Brain microvascular endothelial cell (primary cell): Measurements from ENCODE around the gene INPP4B.

Experiments
- DNase-seq: peaks from one replicate; pipeline ENCODE4 v3.0.0-alpha.2; 2020
- H3K27ac ChIP-seq: fragments of 250-450 bp; sonication (Bioruptor Pico); 2 replicates; pipeline ENCODE4 v1.5.1; 2020; ENCODE audit warnings: mild to moderate bottlenecking, moderate library complexity
- H3K27me3 ChIP-seq: fragments of 250-450 bp; sonication (Bioruptor Pico); replicated peaks from 2 replicates; pipeline ENCODE4 v1.5.1; 2020; ENCODE audit warnings: mild to moderate bottlenecking
- H3K36me3 ChIP-seq: fragments of 250-450 bp; sonication (Bioruptor Pico); replicated peaks from 2 replicates; pipeline ENCODE4 v1.5.1; 2020; ENCODE audit warnings: mild to moderate bottlenecking
- H3K4me3 ChIP-seq: 2 replicates; pipeline ENCODE4 v1.5.1; 2011; ENCODE audit warnings: low read depth, mild to moderate bottlenecking, control low read depth, low read length, moderate library complexity
- in situ Hi-C: cut with HindIII; loops from 2 replicates; pipeline ENCODE4 v1.10.0; 2017; ENCODE audit warnings: low sequenced_read_pairs, low pct_ligation_motif_present
- TF ChIP-seq, protein P1 (sequence below): IDR thresholded peaks from 2 replicates; pipeline ENCODE4 v1.5.1; 2011; ENCODE audit warnings: low read depth, mild to moderate bottlenecking, moderate library complexity, low read length, control low read depth, inconsistent platforms; ENCODE audit errors: missing control alignments

The INPP4B gene

DNA sequence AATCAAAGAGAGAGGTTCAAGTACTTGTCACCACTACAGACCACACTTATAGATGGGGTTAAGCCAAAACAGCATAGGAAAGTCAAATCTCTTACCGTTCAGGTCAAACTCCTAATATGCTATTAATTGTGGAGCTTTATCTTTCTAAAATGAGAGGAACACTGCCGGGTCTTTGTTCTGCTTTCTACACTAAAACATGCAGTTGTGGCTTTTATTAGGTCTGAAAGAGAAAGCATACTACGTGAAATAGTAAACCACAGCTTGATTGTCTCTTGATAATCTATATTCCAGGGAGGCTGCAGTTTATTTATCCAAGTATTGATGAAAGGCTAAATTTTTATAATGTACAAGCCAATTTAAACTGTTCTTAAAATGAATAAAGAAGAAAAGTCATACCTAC is 12.3 kb upstream of the INPP4B start:
- in situ Hi-C loops = no loop called here
- no peaks in the 10 kb centered on the region for H3K27me3 ChIP-seq
- no peak for DNase-seq
- H3K36me3 ChIP-seq = no peaks in the 10 kb centered on the region
- H3K27ac ChIP-seq = no peak overlapping the region
- H3K4me3 ChIP-seq = no peak overlapping the region
- TF ChIP-seq, protein P1, sequence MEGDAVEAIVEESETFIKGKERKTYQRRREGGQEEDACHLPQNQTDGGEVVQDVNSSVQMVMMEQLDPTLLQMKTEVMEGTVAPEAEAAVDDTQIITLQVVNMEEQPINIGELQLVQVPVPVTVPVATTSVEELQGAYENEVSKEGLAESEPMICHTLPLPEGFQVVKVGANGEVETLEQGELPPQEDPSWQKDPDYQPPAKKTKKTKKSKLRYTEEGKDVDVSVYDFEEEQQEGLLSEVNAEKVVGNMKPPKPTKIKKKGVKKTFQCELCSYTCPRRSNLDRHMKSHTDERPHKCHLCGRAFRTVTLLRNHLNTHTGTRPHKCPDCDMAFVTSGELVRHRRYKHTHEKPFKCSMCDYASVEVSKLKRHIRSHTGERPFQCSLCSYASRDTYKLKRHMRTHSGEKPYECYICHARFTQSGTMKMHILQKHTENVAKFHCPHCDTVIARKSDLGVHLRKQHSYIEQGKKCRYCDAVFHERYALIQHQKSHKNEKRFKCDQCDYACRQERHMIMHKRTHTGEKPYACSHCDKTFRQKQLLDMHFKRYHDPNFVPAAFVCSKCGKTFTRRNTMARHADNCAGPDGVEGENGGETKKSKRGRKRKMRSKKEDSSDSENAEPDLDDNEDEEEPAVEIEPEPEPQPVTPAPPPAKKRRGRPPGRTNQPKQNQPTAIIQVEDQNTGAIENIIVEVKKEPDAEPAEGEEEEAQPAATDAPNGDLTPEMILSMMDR = no peak

DNA sequence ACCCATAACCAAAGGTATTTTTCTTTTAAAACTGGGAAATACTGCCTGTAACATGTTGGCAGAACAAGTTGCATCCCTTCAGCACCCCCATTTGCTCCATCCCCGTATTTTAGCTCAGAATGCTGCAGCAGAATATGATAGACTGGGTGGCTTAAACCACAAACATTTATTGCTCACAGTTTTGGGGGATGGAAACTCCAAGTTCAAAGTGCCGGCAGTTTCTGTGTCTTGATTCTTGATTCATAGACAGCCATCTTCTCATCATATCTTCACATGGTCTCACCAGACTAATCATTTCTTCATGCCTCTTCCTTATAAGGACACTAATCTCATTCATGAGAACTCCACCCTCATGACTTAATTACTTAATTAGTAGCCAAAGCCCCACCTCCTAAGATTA is 10.5 kb upstream of the INPP4B start:
- Histone ChIP-seq H3K27me3 (no peaks in the 10 kb centered on the region), H3K27ac (no peak overlapping the region), H3K36me3 (no peaks in the 10 kb centered on the region), H3K4me3 (no peak overlapping the region)
- in situ Hi-C loops = no loop called here
- DNase-seq = no peak
- TF ChIP-seq, protein P1 = no peak

DNA sequence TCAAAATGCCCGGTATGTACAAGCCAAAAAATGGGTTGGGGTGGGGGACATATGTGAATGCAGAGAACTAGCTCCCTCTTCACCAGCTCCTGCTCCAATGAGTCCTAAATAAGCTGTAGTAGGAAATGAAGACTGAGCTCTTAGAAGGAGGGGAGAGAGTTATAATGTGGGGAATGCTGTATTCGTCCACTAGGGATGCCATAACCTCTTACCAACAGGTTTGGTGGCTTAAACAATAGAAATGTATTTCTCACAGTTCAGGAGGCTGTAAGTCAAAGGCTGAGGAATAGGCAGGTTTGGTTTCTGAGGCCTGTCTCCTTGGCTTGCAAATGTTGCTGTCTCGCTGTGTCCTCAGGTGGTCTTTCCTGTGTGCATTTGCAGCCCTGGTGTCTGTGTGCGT is 4.4 kb upstream of the INPP4B start:
- no peak overlapping the region for H3K4me3 ChIP-seq
- no peaks in the 10 kb centered on the region for H3K36me3 ChIP-seq
- in situ Hi-C loops = no loop called here
- no peak overlapping the region for H3K27ac ChIP-seq
- TF ChIP-seq, protein P1 = peak; percentile 57
- H3K27me3 ChIP-seq = peaks cover 5% of the 10 kb centered on the region
- no peak for DNase-seq

DNA sequence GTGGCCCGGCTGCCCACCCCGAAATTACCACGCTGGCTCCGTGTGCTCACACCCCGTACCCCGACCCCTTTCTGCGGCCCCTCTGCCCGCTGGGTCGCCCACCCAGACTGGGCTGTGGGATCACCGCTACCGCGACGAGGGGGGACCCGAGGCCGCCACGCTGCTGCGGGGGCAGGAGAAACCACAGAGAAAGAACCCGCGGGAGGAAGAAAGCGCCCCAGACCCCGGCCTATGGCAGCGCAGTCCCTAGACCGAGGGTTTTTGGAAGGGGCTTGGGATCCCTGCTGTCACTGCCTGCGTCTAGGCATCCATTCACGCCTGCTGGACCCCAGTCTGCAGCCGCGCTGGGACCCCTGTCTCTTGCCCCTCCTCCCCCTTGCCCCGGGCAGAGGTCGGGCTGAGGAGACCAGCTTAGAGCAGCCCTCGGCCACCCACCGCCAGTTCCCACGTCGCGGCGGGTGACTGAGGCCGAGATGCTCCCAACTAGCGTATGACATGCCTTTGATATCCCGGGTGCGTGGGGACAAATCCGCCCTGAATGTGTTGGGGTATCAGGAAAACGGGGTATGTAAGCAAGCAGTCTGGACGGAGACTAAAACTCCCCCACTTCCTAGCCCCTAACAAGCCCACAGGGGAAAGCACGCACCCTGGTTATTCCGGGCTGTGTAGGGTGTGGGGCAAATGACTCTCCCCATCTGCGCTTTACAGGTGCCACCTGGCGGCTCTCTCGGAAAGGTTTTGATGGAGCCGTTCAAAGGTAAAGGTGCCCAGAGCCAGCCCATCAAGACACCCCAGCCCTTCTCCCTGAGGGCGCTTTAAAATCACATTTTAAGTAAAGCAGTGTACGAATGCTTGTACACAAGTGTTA is 862 bp upstream of the INPP4B start:
- Histone ChIP-seq H3K27me3 (peaks cover 5% of the 10 kb centered on the region), H3K4me3 (peak overlapping the region; percentile 74), H3K36me3 (no peaks in the 10 kb centered on the region), H3K27ac (no peak overlapping the region)
- DNase-seq = no peak
- TF ChIP-seq, protein P1 = peak; percentile 59
- in situ Hi-C loops = no loop called here

DNA sequence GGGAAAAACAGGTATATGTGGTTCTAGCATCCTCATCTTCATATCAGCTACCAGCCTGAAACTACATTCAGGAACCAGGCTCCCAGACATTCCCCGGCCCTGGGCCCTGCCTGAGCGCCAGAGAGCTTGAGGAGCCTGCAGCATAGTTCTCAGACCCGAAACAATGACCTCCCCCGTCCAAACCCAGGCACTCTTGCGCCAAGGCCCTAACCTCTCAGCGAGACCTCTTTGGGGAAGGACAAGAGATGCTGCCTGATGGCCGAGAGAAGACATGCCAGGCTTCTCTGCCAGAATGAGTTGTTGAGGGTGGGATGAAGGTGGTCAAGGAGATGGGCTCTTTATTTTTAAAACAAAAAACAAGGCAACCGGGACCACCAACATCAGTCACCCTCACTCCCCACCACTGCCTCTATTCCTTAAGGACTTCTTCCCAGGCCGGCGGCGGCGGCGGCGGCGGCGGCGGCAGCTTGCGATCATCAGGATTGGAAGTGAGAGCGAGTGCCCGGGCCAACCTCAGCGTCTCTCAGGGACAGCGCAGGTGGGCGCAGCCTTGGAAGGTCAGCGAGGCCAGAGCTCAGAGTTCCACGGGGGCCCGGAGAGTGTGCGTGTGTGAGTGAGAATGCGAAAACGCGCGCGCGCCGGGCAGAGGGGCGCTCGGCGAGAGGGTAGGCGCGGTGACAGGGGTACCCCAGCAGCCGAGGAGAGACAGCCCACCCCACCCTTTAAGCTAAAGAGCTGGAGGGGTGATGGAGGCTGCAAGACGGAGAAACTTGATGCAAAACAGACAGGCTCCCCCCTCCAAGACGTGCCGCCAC is 601 bp downstream of the INPP4B start:
- Histone ChIP-seq H3K36me3 (no peaks in the 10 kb centered on the region), H3K4me3 (peak overlapping the region; percentile 74), H3K27me3 (peaks cover 5% of the 10 kb centered on the region), H3K27ac (no peak overlapping the region)
- in situ Hi-C loops = no loop called here
- DNase-seq = no peak
- TF ChIP-seq, protein P1 = no peak
